Body of pancreas (tissue), 4 donors: ENCODE measurements around the gene IL22RA2. TPM values are rescaled to one million over a fixed set of nuclear protein-coding genes. Genes with fewer than 3 reads are reported as not detected.
A peak's percentile ranks its signal among the peaks of the same experiment; 100 is the strongest.

Source experiments
- ATAC-seq: fragments of 150-250 bp; one replicate; pipeline ENCODE4 v1.9.1; 2016
- DNase-seq, 4 donors: peaks; one replicate each; pipeline ENCODE4 v3.0.0-alpha.2; 2019
- H3K27ac ChIP-seq, 4 donors: fragments of 200-600 bp; sonication (generic); 1 replicate in 3 of 4; 2 replicates in 1 of 4; pipeline versions ENCODE4 v1.5.1 to v1.6.1; 2016 to 2019; ENCODE audit warnings: mild to moderate bottlenecking in 1 of 4, mixed read lengths in 1 of 4, moderate library complexity in 1 of 4
- H3K27me3 ChIP-seq, 2 donors: fragments of 200-600 bp; sonication (generic); one replicate each; pipeline ENCODE4 v1.6.0; 2016; ENCODE audit warnings: mild to moderate bottlenecking in 1 of 2
- H3K36me3 ChIP-seq, 2 donors: fragments of 200-600 bp; sonication (generic); replicated peaks in 1 of 2; 2 replicates each; pipeline ENCODE4 v1.5.1; 2016; ENCODE audit warnings: low read depth in 2 of 2; ENCODE audit not compliant: insufficient read depth in 1 of 2
- H3K4me1 ChIP-seq: fragments of 200-600 bp; sonication (generic); one replicate; pipeline ENCODE4 v1.6.0; 2016
- H3K4me3 ChIP-seq, 2 donors: fragments of 200-600 bp; sonication (generic); 1 replicate in 1 of 2; 2 replicates in 1 of 2; pipeline ENCODE4 v1.5.1; 2016 to 2019
- H3K9me3 ChIP-seq, 3 donors: fragments of 200-600 bp; sonication (generic); 1 replicate in 2 of 3; 2 replicates in 1 of 3; pipeline ENCODE4 v1.5.1; 2016
- CTCF ChIP-seq, 7 experiments: fragments of 450-650 bp in 4 of 7; fragments of 200-600 bp in 3 of 7; sonication (generic) in 3 of 7; IDR thresholded peaks; one replicate each; pipeline ENCODE4 v1.5.1; 2016 to 2019; ENCODE audit warnings: antibody characterized with exemption in 7 of 7
- POLR2A ChIP-seq, 3 donors: fragments of 450-650 bp; IDR thresholded peaks; one replicate each; pipeline ENCODE4 v1.6.1; 2016; ENCODE audit warnings: antibody characterized with exemption in 3 of 3, mild to moderate bottlenecking in 2 of 3
- WGBS, 2 donors: methylation state at CpG; one replicate each; pipeline ENCODE4 v1.1.5; 2017; 5-methylcytosine and 5-hydroxymethylcytosine counted together
- intact Hi-C: fragments of 100-400 bp; cut with DNase I; formaldehyde crosslinking; loops from one replicate; pipeline ENCODE4 v1.15.1; 2023
- total RNA-seq, 2 donors: library from RNA; depleted of rRNA; stranded (reverse); fragments of >200 nt; gene quantifications; one replicate each; pipeline ENCODE4 v1.1.0, GENCODE V29; 2016

IL22RA2 gene
- total RNA-seq, 2 donors from 2014 or later: not detected

GRCh38 chr6:137146206-137146605 lies 27.2 kb downstream of the IL22RA2 start:
- no peak for DNase-seq
- TF ChIP-seq POLR2A (IDR thresholded peaks at IDR 0.05): no peak
- no peak for TF ChIP-seq CTCF (IDR thresholded peaks at IDR 0.05)
- H3K4me1 ChIP-seq: no peaks in the 10 kb centered on the region
- no peaks in the 10 kb centered on the region for H3K36me3 ChIP-seq
- intact Hi-C loops: no loop called here
- no peak overlapping the region for H3K4me3 ChIP-seq
- H3K27me3 ChIP-seq: no peaks in the 10 kb centered on the region
- 92 to 98% methylated on average over 4 of the region's 4 CpGs for WGBS, 2 donors
- H3K9me3 ChIP-seq: peaks cover 0 to 4% (median 0%) of the 10 kb centered on the region in 3 donors
- H3K27ac ChIP-seq: no peak overlapping the region
- ATAC-seq: no peak

GRCh38 chr6:137145421-137145820 lies 28.0 kb downstream of the IL22RA2 start:
- no peak for DNase-seq
- H3K4me1 ChIP-seq: no peaks in the 10 kb centered on the region
- H3K27ac ChIP-seq: no peak overlapping the region
- intact Hi-C loops: no loop called here
- no peaks in the 10 kb centered on the region for H3K27me3 ChIP-seq
- H3K4me3 ChIP-seq: no peak overlapping the region
- no peaks in the 10 kb centered on the region for H3K9me3 ChIP-seq
- ATAC-seq: no peak
- H3K36me3 ChIP-seq: no peaks in the 10 kb centered on the region
- TF ChIP-seq POLR2A (IDR thresholded peaks at IDR 0.05): no peak
- no peak for TF ChIP-seq CTCF (IDR thresholded peaks at IDR 0.05)
- WGBS, 2 donors: 80 to 82% methylated on average over 4 of the region's 4 CpGs

GRCh38 chr6:137136065-137136464 lies 37.4 kb downstream of the IL22RA2 start:
- intact Hi-C loops: no loop called here
- no peaks in the 10 kb centered on the region for H3K9me3 ChIP-seq
- no peak overlapping the region for H3K4me3 ChIP-seq
- no peaks in the 10 kb centered on the region for H3K27me3 ChIP-seq
- H3K36me3 ChIP-seq: no peaks in the 10 kb centered on the region
- H3K4me1 ChIP-seq: no peaks in the 10 kb centered on the region
- 76% methylated on average over 1 of the region's 1 CpG for WGBS, 2 donors
- no peak overlapping the region for H3K27ac ChIP-seq
- TF ChIP-seq POLR2A (IDR thresholded peaks at IDR 0.05) (no peak), CTCF (IDR thresholded peaks at IDR 0.05) (peak in 1 of 7 experiments; percentile 20)
- DNase-seq (no peak), ATAC-seq (no peak)

- H3K27ac ChIP-seq: no peak overlapping the region
- no peaks in the 10 kb centered on the region for H3K9me3 ChIP-seq
- H3K4me1 ChIP-seq: no peaks in the 10 kb centered on the region
- H3K4me3 ChIP-seq: no peak overlapping the region
- H3K36me3 ChIP-seq: no peaks in the 10 kb centered on the region
- 93 to 96% methylated on average over 1 of the region's 1 CpG for WGBS, 2 donors
- DNase-seq (no peak), ATAC-seq (no peak)
- H3K27me3 ChIP-seq: no peaks in the 10 kb centered on the region
- TF ChIP-seq CTCF (IDR thresholded peaks at IDR 0.05) (no peak), POLR2A (IDR thresholded peaks at IDR 0.05) (no peak)
- intact Hi-C loops: no loop called here
Measured at GRCh38 chr6:137134483-137134882, 39.0 kb downstream of the IL22RA2 start.

GRCh38 chr6:137133122-137133521 lies 40.3 kb downstream of the IL22RA2 start:
- intact Hi-C loops: no loop called here
- Histone ChIP-seq H3K4me1 (no peaks in the 10 kb centered on the region), H3K4me3 (no peak overlapping the region), H3K36me3 (no peaks in the 10 kb centered on the region), H3K27me3 (no peaks in the 10 kb centered on the region), H3K27ac (no peak overlapping the region), H3K9me3 (no peaks in the 10 kb centered on the region)
- ATAC-seq: no peak
- 86 to 88% methylated on average over 1 to 3 of the region's 3 CpGs for WGBS, 2 donors
- no peak for DNase-seq
- no peak for TF ChIP-seq POLR2A (IDR thresholded peaks at IDR 0.05)
- TF ChIP-seq CTCF (IDR thresholded peaks at IDR 0.05): no peak
